ENCODE measurements around the gene NLRX1.
"Not testable (repeated sequence)": the region's sequence is repeated elsewhere in the genome, so short reads cannot be mapped to it uniquely, and the experiment has no call there.

The NLRX1 gene

GRCh38 chr11:119175493-119176077 lies 7.1 kb downstream of the NLRX1 start:
- DNase-seq (ENCODE audit: low read depth): no peak
- TF ChIP-seq, protein P1, sequence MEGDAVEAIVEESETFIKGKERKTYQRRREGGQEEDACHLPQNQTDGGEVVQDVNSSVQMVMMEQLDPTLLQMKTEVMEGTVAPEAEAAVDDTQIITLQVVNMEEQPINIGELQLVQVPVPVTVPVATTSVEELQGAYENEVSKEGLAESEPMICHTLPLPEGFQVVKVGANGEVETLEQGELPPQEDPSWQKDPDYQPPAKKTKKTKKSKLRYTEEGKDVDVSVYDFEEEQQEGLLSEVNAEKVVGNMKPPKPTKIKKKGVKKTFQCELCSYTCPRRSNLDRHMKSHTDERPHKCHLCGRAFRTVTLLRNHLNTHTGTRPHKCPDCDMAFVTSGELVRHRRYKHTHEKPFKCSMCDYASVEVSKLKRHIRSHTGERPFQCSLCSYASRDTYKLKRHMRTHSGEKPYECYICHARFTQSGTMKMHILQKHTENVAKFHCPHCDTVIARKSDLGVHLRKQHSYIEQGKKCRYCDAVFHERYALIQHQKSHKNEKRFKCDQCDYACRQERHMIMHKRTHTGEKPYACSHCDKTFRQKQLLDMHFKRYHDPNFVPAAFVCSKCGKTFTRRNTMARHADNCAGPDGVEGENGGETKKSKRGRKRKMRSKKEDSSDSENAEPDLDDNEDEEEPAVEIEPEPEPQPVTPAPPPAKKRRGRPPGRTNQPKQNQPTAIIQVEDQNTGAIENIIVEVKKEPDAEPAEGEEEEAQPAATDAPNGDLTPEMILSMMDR (IDR thresholded peaks at IDR 0.05; ENCODE audit: control insufficient read depth, insufficient read depth, low read depth, low read length, missing control alignments): no peak
- H3K4me3 ChIP-seq (ENCODE audit: control insufficient read depth, low read depth, low read length): no peak overlapping the region

DNA sequence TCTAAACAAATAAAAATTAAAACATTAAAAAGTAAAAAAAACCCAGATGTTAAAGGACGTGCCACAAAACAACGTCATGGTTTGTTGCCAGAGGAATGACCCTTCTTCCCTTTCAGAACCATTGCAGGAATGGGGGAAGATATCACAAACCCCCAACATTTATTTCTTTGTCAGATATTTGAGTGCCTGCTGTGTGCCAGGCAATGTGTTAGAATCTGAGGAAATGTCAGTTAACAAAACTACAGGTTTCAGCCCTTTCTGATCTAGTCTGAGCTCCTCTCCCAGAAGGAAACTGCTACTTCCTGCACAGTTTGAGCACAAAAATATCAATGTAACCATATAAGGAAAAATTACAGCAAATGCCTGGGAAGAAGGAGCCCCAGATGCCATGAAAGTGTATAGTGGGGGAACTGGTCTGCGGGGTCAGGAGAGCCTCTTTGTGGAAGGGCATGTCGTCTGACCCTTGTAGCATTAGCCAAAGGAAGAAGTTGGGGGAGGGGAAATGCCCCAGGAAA lies 9.7 kb downstream of the NLRX1 start:
- H3K4me3 ChIP-seq (ENCODE audit: control insufficient read depth, low read depth, low read length): no peak overlapping the region
- TF ChIP-seq, protein P1 (IDR thresholded peaks at IDR 0.05; ENCODE audit: control insufficient read depth, insufficient read depth, low read depth, low read length, missing control alignments): no peak
- no peak for DNase-seq (ENCODE audit: low read depth)

DNA sequence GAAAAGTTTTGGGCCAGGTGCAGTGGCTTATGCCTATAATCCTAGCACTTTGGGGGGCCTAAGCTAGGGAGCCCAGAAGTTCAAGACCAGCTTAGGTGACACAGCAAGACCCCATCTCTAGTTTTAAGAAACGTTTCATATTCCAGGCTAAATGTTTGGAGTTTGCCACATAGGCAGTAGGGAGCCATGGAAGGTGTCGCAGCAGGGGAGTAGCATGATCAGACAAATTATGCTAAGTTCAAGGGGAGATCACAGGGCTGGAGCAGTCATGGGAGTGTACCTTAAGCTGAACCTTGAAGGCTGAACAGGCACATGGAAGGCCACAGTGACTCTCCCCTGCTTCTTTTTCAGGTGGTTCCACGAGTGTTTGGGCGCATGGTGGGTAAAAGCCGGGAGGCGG lies 10.8 kb downstream of the NLRX1 start:
- H3K4me3 ChIP-seq (ENCODE audit: control insufficient read depth, low read depth, low read length): no peak overlapping the region
- no peak for DNase-seq (ENCODE audit: low read depth)
- TF ChIP-seq, protein P1 (IDR thresholded peaks at IDR 0.05; ENCODE audit: control insufficient read depth, insufficient read depth, low read depth, low read length, missing control alignments): no peak

- no peak for DNase-seq (ENCODE audit: low read depth)
- TF ChIP-seq, protein P1 (IDR thresholded peaks at IDR 0.05; ENCODE audit: control insufficient read depth, insufficient read depth, low read depth, low read length, missing control alignments): no peak
- no peak overlapping the region for H3K4me3 ChIP-seq (ENCODE audit: control insufficient read depth, low read depth, low read length)
Observed at GRCh38 chr11:119179983-119180382, 11.5 kb downstream of the NLRX1 start.

DNA sequence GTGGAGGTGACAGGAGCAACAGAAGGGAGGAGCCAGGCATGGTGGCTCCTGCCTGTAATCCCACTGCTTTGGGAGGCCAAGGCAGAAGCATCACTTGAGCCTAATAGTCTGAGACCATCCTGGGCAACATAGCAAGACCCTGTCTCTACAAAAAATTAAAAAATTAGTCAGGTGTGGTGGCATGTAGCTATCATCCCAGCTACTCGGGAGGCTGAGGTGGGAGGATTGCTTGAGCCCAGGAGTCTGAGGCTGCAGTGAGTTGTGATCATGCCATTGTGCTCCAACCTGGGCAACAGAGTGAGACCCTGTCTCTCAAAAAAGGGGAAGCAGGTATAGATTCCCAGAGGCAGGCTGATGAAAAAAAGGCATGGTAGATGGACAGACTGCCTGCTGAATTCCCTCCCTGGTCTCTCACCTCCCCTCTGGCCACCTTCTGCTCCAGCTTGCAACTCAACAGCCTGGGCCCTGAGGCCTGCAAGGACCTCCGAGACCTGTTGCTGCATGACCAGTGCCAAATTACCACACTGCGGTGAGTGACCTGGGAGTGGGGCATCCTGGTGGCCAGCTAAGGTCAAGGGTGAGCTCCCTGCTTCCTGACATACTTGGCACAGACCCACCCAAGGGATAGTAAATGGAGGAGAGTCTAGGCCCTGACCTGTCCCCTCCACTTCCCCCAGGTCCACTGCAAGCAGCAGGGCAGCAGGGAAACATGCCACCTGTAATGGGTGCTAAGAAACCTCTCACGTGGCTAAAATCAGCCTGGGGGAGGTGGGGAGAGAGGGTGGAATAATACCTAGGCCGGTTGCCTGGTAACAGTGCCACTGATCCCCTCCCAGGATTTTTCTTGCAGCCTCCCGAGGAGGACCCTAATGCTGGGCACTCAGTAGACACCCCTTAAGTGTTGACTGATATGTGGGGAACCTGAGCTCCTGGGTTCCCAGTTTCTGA lies 12.5 kb downstream of the NLRX1 start:
- H3K4me3 ChIP-seq (ENCODE audit: control insufficient read depth, low read depth, low read length): no peak overlapping the region
- DNase-seq (ENCODE audit: low read depth): no peak
- TF ChIP-seq, protein P1 (IDR thresholded peaks at IDR 0.05; ENCODE audit: control insufficient read depth, insufficient read depth, low read depth, low read length, missing control alignments): no peak

DNA sequence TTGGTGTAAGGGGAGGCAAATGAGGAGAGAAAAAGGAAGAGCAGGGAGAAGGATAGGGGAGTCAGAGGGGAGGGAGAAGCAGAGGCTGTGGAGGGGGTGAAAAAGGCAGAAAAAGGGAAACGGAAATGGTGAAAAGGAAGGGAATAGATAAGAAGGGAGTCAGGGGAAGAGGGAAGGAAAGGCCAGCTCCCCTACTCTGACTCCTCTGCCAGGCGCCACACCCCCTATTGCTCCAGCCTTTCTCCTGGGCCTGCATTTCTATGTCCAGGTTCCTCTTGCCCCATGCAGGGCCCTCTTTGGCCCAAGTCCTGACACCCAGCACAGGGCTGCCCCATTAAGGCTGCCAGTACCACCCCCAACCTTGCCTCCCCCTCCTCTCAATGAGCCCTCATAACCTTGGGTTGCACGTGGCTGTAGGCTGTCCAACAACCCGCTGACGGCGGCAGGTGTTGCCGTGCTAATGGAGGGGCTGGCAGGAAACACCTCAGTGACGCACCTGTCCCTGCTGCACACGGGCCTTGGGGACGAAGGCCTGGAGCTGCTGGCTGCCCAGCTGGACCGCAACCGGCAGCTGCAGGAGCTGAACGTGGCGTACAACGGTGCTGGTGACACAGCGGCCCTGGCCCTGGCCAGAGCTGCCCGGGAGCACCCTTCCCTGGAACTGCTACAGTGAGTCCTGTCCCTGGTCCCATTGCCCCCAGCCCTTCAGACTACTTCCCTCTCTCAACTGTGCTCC lies 13.3 kb downstream of the NLRX1 start:
- no peak overlapping the region for H3K4me3 ChIP-seq (ENCODE audit: control insufficient read depth, low read depth, low read length)
- no peak for DNase-seq (ENCODE audit: low read depth)
- TF ChIP-seq, protein P1 (IDR thresholded peaks at IDR 0.05; ENCODE audit: control insufficient read depth, insufficient read depth, low read depth, low read length, missing control alignments): no peak

DNA sequence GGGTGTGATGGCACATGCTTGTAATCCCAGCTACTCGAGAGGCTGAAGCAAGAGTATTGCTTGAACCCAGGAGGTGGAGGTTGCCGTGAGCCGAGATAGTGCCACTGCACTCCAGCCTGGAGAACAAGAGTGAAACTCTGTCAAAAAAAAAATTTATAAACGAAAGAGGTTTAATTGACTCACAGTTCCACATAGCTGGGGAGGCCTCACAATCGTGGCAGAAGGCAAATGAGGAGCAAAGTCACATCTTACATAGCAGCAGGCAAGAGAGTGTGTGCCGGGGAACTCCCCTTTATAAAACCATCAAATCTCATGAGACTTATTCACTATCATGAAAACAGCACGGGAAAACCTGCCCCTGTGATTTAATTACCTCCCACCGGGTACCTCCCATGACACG lies 15.9 kb downstream of the NLRX1 start:
- not testable (repeated sequence) for DNase-seq (ENCODE audit: low read depth); H3K4me3 ChIP-seq (ENCODE audit: control insufficient read depth, low read depth, low read length)
